Endothelial cell of umbilical vein (primary cell): ENCODE results near the gene KRTAP10-9. TPM values are rescaled to one million over a fixed set of nuclear protein-coding genes. Genes with fewer than 3 reads are reported as not detected.

Experiments
- BruUV-seq: library from RNA; stranded (reverse); fragments of 400-500 nt; replicated peaks from 2 replicates; lab custom pipeline; 2021; lab: Mats Ljungman, UMichigan
- CTCF ChIA-PET: fragments of 300-600, 350-600 bp; sonication (Branson Sonifier 250); formaldehyde crosslinking; loops from one replicate; lab custom pipeline; 2021; ENCODE audit warnings: antibody characterized with exemption, inconsistent platforms; lab: Charles Lee
- POLR2A ChIA-PET: fragments of 300-600, 350-600 bp; sonication (Branson Sonifier 250); formaldehyde crosslinking; loops from one replicate; lab custom pipeline; 2021; ENCODE audit warnings: antibody characterized with exemption, inconsistent platforms; lab: Charles Lee
- DNase-seq: peaks from one replicate; pipeline ENCODE4 v3.0.0-alpha.2; 2011; ENCODE audit warnings: low read depth, low spot score
- FAIRE-seq: peaks from 2 replicates; lab custom pipeline; 2011; peaks lifted over from hg19 to GRCh38; lab: Jason Lieb, UNC
- H2AFZ ChIP-seq: 2 replicates; pipeline ENCODE4 v1.6.0; 2012; ENCODE audit warnings: low read depth, low read length, control low read depth, inconsistent platforms
- H3K27ac ChIP-seq: 2 replicates; pipeline ENCODE4 v1.5.1; 2011; ENCODE audit warnings: low read depth, mild to moderate bottlenecking, control low read depth, low read length, moderate library complexity; ENCODE audit not compliant: insufficient read depth
- H3K27me3 ChIP-seq, 2 experiments: 2 replicates each; pipeline versions ENCODE4 v1.6.0 to v1.6.1; 2011; ENCODE audit warnings: low read length in 2 of 2, mixed read lengths in 1 of 2; ENCODE audit not compliant: control insufficient read depth in 2 of 2, insufficient read depth in 2 of 2
- H3K36me3 ChIP-seq, 2 experiments: 2 replicates in 1 of 2; 3 replicates in 1 of 2; pipeline ENCODE4 v1.5.1; 2011; ENCODE audit warnings: low read length in 2 of 2, mild to moderate bottlenecking in 1 of 2, moderate library complexity in 1 of 2; ENCODE audit not compliant: control insufficient read depth in 2 of 2, insufficient read depth in 2 of 2; ENCODE audit errors: extremely low read depth in 1 of 2
- H3K4me1 ChIP-seq: 3 replicates; pipeline ENCODE4 v1.5.1; 2011; ENCODE audit warnings: mild to moderate bottlenecking, low read length; ENCODE audit not compliant: control insufficient read depth, insufficient read depth; ENCODE audit errors: extremely low read depth
- H3K4me2 ChIP-seq: 2 replicates; pipeline ENCODE4 v1.6.1; 2011; ENCODE audit warnings: low read length, control low read depth, mixed read lengths; ENCODE audit not compliant: insufficient read depth
- H3K4me3 ChIP-seq, 3 experiments: fragments of 200-600 bp in 1 of 3; sonication (generic), shearing (Covaris generic) in 1 of 3; replicated peaks in 1 of 3; 2 replicates each; pipeline ENCODE4 v1.5.1; 2011 to 2016; ENCODE audit warnings: control low read depth in 3 of 3, low read length in 3 of 3, mild to moderate bottlenecking in 2 of 3, inconsistent platforms in 1 of 3, low read depth in 1 of 3, moderate library complexity in 1 of 3; ENCODE audit not compliant: insufficient read depth in 1 of 3
- H3K79me2 ChIP-seq: 2 replicates; pipeline ENCODE4 v1.6.0; 2012; ENCODE audit warnings: low read length, inconsistent platforms; ENCODE audit not compliant: control insufficient read depth, insufficient read depth
- H3K9ac ChIP-seq: replicated peaks from 2 replicates; pipeline ENCODE3; 2011; ENCODE audit warnings: low read length, control low read depth; ENCODE audit not compliant: insufficient read depth; ENCODE audit errors: extremely low read depth
- H3K9me1 ChIP-seq: replicated peaks from 3 replicates; pipeline ENCODE4 v1.6.0; 2011; ENCODE audit warnings: mild to moderate bottlenecking, low read length; ENCODE audit not compliant: control insufficient read depth, insufficient read depth; ENCODE audit errors: extremely low read depth
- H3K9me3 ChIP-seq: replicated peaks from 2 replicates; pipeline ENCODE4 v1.5.1; 2012; ENCODE audit warnings: low read length, inconsistent platforms; ENCODE audit not compliant: control insufficient read depth, insufficient read depth
- H4K20me1 ChIP-seq: replicated peaks from 2 replicates; pipeline ENCODE3; 2011; ENCODE audit warnings: mild to moderate bottlenecking, low read length; ENCODE audit not compliant: control insufficient read depth, insufficient read depth; ENCODE audit errors: extremely low read depth
- CTCF ChIP-seq, 2 donors: IDR thresholded peaks; 1 replicate in 1 of 2; 2 replicates in 1 of 2; pipeline ENCODE4 v1.5.1; 2011; ENCODE audit warnings: low read length in 2 of 2, mild to moderate bottlenecking in 2 of 2, moderate library complexity in 2 of 2, control low read depth in 1 of 2, inconsistent platforms in 1 of 2, low read depth in 1 of 2; ENCODE audit not compliant: insufficient read depth in 1 of 2; ENCODE audit errors: extremely low read depth in 1 of 2
- EZH2 ChIP-seq: IDR thresholded peaks from 2 replicates; pipeline ENCODE4 v1.6.1; 2012; ENCODE audit warnings: borderline replicate concordance, low read depth, mild to moderate bottlenecking, moderate library complexity, low read length, inconsistent platforms; ENCODE audit not compliant: severe bottlenecking
- FOS ChIP-seq: IDR thresholded peaks from 2 replicates; pipeline ENCODE4 v1.6.1; 2011; ENCODE audit warnings: mild to moderate bottlenecking, low read length, moderate library complexity, borderline replicate concordance; ENCODE audit not compliant: insufficient read depth
- GATA2 ChIP-seq: IDR thresholded peaks from 2 replicates; pipeline ENCODE4 v1.7.0; 2011; ENCODE audit warnings: low read depth, mild to moderate bottlenecking, moderate library complexity, mixed read lengths, low read length; ENCODE audit not compliant: insufficient read length, insufficient read depth
- JUN ChIP-seq: IDR thresholded peaks from 2 replicates; pipeline ENCODE4 v1.6.1; 2011; ENCODE audit warnings: borderline replicate concordance, low read depth; ENCODE audit not compliant: insufficient read length, insufficient read depth
- MAX ChIP-seq: IDR thresholded peaks from 2 replicates; pipeline ENCODE4 v1.6.1; 2011; ENCODE audit not compliant: insufficient read depth, insufficient read length
- MYC ChIP-seq: IDR thresholded peaks from one replicate; pipeline ENCODE4 v1.6.1; 2011; ENCODE audit warnings: mild to moderate bottlenecking, low read depth, low read length
- POLR2A ChIP-seq: IDR thresholded peaks from 2 replicates; pipeline ENCODE4 v1.6.1; 2012; ENCODE audit warnings: low read depth, mild to moderate bottlenecking, control low read depth, low read length
- POLR2AphosphoS5 ChIP-seq: IDR thresholded peaks from 2 replicates; pipeline ENCODE4 v1.6.1; 2012; ENCODE audit warnings: low read depth, mild to moderate bottlenecking, control low read depth, low read length, moderate library complexity; ENCODE audit not compliant: insufficient read depth
- dilution Hi-C: fragments of 300-500 bp; cut with MboI; formaldehyde crosslinking; loops from one replicate; pipeline ENCODE4 v1.15.0; 2019; ENCODE audit warnings: low sequenced_read_pairs; ENCODE audit not compliant: extremely low pct_ligation_motif_present
- intact Hi-C: fragments of 100-400 bp; cut with micrococcal nuclease; formaldehyde crosslinking; loops from one replicate; pipeline ENCODE4 v1.10.0; 2022
- polyA plus RNA-seq, 4 experiments: library from polyadenylated mRNA; depleted of rRNA in 3 of 4; stranded (reverse) in 3 of 4; unstranded in 1 of 4; fragments of >200 nt; gene quantifications; 2 replicates each; pipeline versions ENCODE4 v1.2.1 to v1.2.3, GENCODE V29; 2011 to 2012; ENCODE audit warnings: missing spikeins in 1 of 4
- total RNA-seq: library from RNA; stranded (reverse); gene quantifications from 2 replicates; pipeline ENCODE4 v1.2.3, GENCODE V29; 2021

Gene KRTAP10-9
- total and polyA plus RNA-seq, 2 donors (not counting 3 experiments of a cell fraction or from before 2014, with no cell fraction given) = not detected

- Histone ChIP-seq H3K4me2 (no peak overlapping the region), H4K20me1 (no peaks in the 10 kb centered on the region), H3K4me3 (no peak overlapping the region), H3K9ac (no peak overlapping the region), H2AFZ (no peak overlapping the region), H3K27me3 (no peaks in the 10 kb centered on the region), H3K27ac (no peak overlapping the region), H3K4me1 (no peaks in the 10 kb centered on the region), H3K36me3 (no peaks in the 10 kb centered on the region), H3K79me2 (no peaks in the 10 kb centered on the region), H3K9me3 (peaks cover 5% of the 10 kb centered on the region), H3K9me1 (no peaks in the 10 kb centered on the region)
- no TSS peak for BruUV-seq
- ChIA-PET POLR2A (no interaction called here), CTCF (no interaction called here)
- dilution Hi-C loops = no loop called here
- DNase-seq = no peak
- FAIRE-seq = no peak
- intact Hi-C loops = no loop called here
- TF ChIP-seq POLR2A = no peak
- TF ChIP-seq POLR2AphosphoS5 = no peak
- no peak for TF ChIP-seq MAX
- TF ChIP-seq EZH2 = no peak
- TF ChIP-seq FOS = no peak
- no peak for TF ChIP-seq JUN
- TF ChIP-seq MYC = no peak
- no peak for TF ChIP-seq GATA2
- TF ChIP-seq CTCF (IDR thresholded peaks at IDR 0.05; ENCODE audit: extremely low read depth in 1 of 2, insufficient read depth in 1 of 2, low read depth in 1 of 2, low read length in 2 of 2) = no peak
Observed at GRCh38 chr21:44613386-44614155, 13.3 kb upstream of the KRTAP10-9 start.
